Measurements from ENCODE around the gene ATF1. TPM values are rescaled to one million over a fixed set of nuclear protein-coding genes. Genes with fewer than 3 reads are reported as not detected.
"Not testable (repeated sequence)": the region's sequence is repeated elsewhere in the genome, so short reads cannot be mapped to it uniquely, and the experiment has no call there.

ATF1 gene
- total and polyA plus RNA-seq, 8 donors, result 2.9 to 19.4 (median 8.6) TPM

DNA sequence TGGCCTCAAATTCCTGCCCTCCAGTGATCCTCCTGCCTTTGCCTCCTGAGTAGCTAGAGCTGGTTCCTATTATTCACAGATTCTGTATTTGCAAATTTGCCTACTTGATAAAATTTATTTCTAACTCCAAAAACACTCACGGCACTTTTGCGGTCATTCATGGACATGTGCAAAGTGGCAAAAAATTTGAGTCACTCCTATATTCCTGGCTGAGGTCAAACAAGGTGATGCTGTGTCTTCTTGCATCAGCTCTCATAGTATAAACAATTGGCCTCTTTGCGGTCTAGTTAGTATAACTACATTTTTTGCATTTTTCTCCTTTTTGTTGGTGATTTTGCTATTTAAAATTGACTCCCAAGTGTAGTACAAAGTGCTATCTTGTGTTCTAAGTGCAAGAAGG lies 24.7 kb downstream of the ATF1 start:
- no peak overlapping the region for H3K4me3 ChIP-seq
- no peaks in the 10 kb centered on the region for H3K27me3 ChIP-seq
- intact Hi-C loops (cut with DNase I), result no loop called here
- DNase-seq (no peak), ATAC-seq (no peak), FAIRE-seq (no peak)
- TF ChIP-seq CTCF (IDR thresholded peaks at IDR 0.05), result no peak
- no peaks in the 10 kb centered on the region for H3K4me1 ChIP-seq
- H3K36me3 ChIP-seq, result no peaks in the 10 kb centered on the region
- WGBS, 2 donors, result 95 to 97% methylated on average over 3 of the region's 3 CpGs
- no peaks in the 10 kb centered on the region for H3K9me3 ChIP-seq
- H3K27ac ChIP-seq, result no peak overlapping the region

DNA sequence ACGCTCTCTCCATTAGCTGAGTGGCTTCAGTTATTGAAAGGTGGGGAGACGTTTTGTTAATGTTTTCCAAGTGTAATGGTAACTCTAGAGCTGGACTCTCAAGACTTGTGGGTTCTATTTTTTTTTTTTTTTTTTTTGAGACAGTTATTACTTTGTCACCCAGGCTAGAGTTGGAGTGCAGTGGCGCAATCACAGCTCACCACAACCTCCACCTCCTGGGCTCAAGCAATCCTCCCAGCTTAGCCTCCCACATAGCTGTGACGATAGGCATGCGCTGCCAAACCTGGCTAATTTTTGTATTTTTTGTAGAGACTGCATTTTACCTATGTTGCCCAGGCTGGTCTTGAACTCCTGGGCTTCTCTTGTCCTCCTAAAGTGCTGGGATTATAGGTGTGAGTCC lies 26.2 kb downstream of the ATF1 start:
- FAIRE-seq, result no peak
- H3K36me3 ChIP-seq, result no peaks in the 10 kb centered on the region
- TF ChIP-seq CTCF (IDR thresholded peaks at IDR 0.05), result no peak
- intact Hi-C loops (cut with DNase I), result no loop called here
- no peak overlapping the region for H3K4me3 ChIP-seq
- no peak overlapping the region for H3K27ac ChIP-seq
- no peaks in the 10 kb centered on the region for H3K9me3 ChIP-seq
- H3K27me3 ChIP-seq, result no peaks in the 10 kb centered on the region
- no peak for DNase-seq
- WGBS, 2 donors, result 91 to 94% methylated on average over 5 of the region's 5 CpGs
- H3K4me1 ChIP-seq, result no peaks in the 10 kb centered on the region
- ATAC-seq, result no peak

DNA sequence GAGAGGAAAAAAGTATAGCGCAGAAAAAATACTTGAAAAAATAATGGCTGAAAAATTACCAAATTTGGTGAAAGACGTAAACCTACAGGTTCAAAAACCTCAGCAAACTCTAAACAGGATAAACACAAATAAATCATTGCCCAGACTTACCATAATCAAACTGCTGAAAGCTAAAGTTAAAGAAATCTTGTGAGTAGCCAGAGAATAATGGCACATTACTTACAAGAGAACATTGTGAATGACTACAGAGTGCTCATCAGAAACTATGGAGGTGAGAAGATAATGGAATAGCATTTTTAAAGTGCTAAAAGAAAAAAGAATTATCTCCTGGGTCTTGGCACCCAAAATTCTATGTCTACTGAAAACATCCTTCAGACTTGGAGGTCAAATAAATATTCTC lies 36.0 kb downstream of the ATF1 start:
- H3K27me3 ChIP-seq, result no peaks in the 10 kb centered on the region
- DNase-seq (no peak), FAIRE-seq (no peak), ATAC-seq (no peak)
- peaks cover 0 to 12% (median 4%) of the 10 kb centered on the region in 3 donors for H3K36me3 ChIP-seq
- intact Hi-C loops (cut with DNase I), result no loop called here
- H3K4me3 ChIP-seq, result no peak overlapping the region
- H3K4me1 ChIP-seq, result no peaks in the 10 kb centered on the region
- H3K9me3 ChIP-seq, result no peaks in the 10 kb centered on the region
- H3K27ac ChIP-seq, result no peak overlapping the region
- no peak for TF ChIP-seq CTCF (IDR thresholded peaks at IDR 0.05)
- 96 to 97% methylated on average over 2 of the region's 2 CpGs for WGBS, 2 donors

DNA sequence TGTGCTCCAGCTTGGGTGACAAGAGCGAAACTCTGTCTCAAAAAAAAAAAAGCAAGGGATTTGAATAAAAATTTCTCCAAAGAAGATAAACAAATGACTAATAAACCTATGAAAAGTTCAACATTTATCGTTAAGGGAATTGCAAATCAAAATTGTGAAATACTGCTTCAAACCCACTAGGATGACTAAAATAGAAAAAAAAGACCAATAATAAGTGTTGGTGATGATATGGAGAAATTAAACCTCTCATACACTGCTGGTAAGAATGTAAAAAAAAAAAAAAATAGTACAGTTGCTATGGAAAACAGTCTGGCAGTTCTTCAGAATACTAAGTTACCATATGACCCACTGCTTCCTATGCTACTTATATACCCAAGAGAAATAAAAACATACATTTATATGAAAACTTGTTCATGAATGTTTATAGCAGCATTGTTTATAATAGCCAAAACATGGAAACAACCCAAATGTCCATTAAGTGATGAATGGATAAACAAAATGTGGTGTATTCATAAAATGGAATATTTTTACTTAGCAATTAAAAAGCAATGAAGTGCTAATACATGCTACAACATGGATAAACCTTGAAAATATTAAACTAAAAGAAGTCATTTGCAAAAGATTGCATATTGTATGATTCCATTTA lies 39.5 kb downstream of the ATF1 start:
- 97 to 98% methylated on average over 2 of the region's 2 CpGs for WGBS, 2 donors
- H3K27ac ChIP-seq, result no peak overlapping the region
- H3K4me1 ChIP-seq, result no peaks in the 10 kb centered on the region
- no peaks in the 10 kb centered on the region for H3K9me3 ChIP-seq
- H3K36me3 ChIP-seq, result peaks cover 0 to 6% (median 0%) of the 10 kb centered on the region in 3 donors
- DNase-seq (no peak), FAIRE-seq (no peak), ATAC-seq (no peak)
- no peak for TF ChIP-seq CTCF (IDR thresholded peaks at IDR 0.05)
- intact Hi-C loops (cut with DNase I), result no loop called here
- no peaks in the 10 kb centered on the region for H3K27me3 ChIP-seq
- no peak overlapping the region for H3K4me3 ChIP-seq

DNA sequence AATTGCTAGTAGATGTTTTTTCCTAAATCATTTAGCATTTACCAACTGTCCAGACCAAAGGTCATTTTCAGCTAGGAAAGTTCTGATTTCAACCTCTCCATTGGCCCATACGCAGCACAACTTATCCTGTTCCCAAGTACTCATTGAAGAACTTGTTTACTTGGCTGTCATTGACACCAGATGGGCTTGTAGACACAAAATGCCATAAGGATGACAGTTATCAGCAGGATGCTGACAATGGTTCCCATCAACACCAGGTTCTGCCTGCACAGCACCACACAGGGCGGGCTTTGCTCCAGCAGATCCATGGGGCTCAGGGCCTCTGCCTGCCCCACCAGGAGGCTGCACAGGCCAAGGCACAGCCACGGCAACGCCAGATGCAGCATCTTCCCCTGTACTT lies 42.3 kb downstream of the ATF1 start:
- no peak for TF ChIP-seq CTCF (IDR thresholded peaks at IDR 0.05)
- no peak for FAIRE-seq
- Histone ChIP-seq H3K4me1 (no peaks in the 10 kb centered on the region), H3K27me3 (no peaks in the 10 kb centered on the region), H3K27ac (no peak overlapping the region), H3K4me3 (no peak overlapping the region), H3K9me3 (no peaks in the 10 kb centered on the region), H3K36me3 (peaks cover 0 to 15% (median 5%) of the 10 kb centered on the region in 3 donors)
- no peak for DNase-seq
- intact Hi-C loops (cut with DNase I), result no loop called here
- peak in 2 of 4 donors; percentile 21 to 55 for ATAC-seq
- WGBS, 2 donors, result 95 to 97% methylated on average over 4 of the region's 4 CpGs

DNA sequence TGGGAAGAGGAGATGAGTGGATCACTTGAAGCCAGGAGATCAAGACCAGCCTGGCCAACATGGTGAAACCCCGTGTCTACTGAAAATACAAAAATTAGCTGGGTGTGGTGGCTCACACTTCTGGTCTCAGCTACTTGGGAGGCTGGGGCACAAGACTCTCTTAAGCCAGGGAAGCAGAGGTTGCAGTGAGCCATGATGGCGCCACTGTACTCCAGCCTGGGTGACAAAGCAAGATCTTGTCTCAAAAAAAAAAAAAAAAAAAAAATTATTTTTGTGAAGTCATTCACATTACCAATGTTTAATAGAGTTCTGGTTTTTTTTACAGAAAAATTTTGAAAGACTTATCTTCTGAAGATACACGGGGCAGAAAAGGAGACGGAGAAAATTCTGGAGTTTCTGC lies 45.2 kb downstream of the ATF1 start:
- H3K36me3 ChIP-seq, result peaks cover 0 to 27% (median 5%) of the 10 kb centered on the region in 3 donors
- 98 to 99% methylated on average over 4 of the region's 4 CpGs for WGBS, 2 donors
- H3K4me3 ChIP-seq; intact Hi-C loops (cut with DNase I); DNase-seq; FAIRE-seq; ATAC-seq; H3K4me1 ChIP-seq; H3K27me3 ChIP-seq; H3K27ac ChIP-seq; H3K9me3 ChIP-seq: not testable (repeated sequence)

- ATAC-seq; H3K27ac ChIP-seq; DNase-seq; H3K9me3 ChIP-seq; FAIRE-seq; intact Hi-C loops (cut with DNase I); H3K27me3 ChIP-seq; H3K4me1 ChIP-seq; H3K4me3 ChIP-seq: not testable (repeated sequence)
- peaks cover 6 to 47% (median 7%) of the 10 kb centered on the region in 3 donors for H3K36me3 ChIP-seq
- WGBS, 2 donors, result 93 to 98% methylated on average over 7 of the region's 7 CpGs
These were observed 51.0 kb downstream of the ATF1 start for GRCh38 chr12:50814921-50815320.
